ENCODE measurements around the gene UROS.

DNA sequence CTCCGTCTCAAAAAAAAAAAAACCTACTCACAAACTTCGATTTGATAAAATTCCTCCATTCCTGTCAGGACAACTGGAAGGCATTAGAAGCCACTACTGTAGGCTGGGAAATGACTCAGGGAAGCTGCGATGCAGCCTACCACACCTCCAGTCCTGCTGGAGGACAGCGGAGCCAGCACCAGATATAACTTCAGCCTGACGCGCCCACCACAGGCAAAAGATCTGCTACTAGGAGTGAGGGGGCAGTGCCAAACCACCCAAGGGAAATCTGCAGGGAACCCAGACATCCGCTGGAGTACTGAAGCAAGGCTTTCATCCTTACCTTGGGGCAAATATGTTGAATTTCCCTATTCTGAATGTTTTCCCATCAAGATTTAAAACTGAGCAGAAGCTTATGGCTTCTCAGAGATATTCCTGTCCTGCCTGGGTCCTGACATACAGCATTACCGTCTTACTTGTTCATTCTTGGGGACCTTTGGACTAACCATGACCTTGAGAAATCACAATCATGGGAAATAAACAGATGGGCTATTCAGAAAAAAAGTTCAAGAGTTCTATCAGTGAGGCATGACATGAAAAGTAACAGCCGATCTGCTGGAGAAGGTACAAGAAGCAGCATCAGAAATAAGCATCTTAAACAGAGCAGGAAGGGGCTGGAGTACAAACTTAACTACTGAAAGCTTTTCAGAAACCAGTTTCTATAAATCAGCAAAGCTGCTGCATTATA is 20.7 kb upstream of the UROS start:
- TF ChIP-seq CTCF (IDR thresholded peaks at IDR 0.05) (no peak), POLR2A (IDR thresholded peaks at IDR 0.05) (no peak), EP300 (IDR thresholded peaks at IDR 0.05) (no peak)
